ENCODE results near the gene CHST10. TPM values are rescaled to one million over a fixed set of nuclear protein-coding genes. Genes with fewer than 3 reads are reported as not detected.
A peak's percentile ranks its signal among the peaks of the same experiment; 100 is the strongest.

CHST10 gene
- total RNA-seq, 1 donor from 2014 or later, result 20.6 TPM

DNA sequence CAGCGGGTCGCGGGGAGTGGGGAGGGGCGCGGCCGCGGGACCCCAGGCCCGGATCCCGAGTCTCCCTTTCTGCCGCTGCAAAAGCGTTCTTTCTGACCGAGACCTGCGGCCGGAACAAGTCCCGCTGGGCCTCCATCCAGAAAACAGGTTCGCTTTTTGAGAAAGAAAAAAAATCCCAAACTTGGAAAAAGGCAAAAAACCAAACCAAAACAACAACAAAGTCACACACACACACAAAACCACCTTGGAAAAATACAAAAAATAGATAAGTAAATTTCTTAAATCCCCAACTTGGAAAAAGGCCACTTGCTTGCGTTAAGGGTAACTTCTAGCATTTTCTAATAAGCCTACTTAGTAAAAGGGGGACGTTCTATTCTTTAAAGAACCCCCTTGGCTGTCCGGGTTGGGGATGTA lies 250 bp upstream of the CHST10 start:
- no peaks in the 10 kb centered on the region for H3K9me3 Mint-ChIP-seq (ENCODE audit: unreplicated experiment)
- H3K27ac Mint-ChIP-seq (ENCODE audit: unreplicated experiment), result peak overlapping the region; percentile 89
- no peak for DNase-seq (ENCODE audit: low spot score)
- peak overlapping the region; percentile 96 for H3K4me3 Mint-ChIP-seq (ENCODE audit: unreplicated experiment)
- H3K27me3 Mint-ChIP-seq (ENCODE audit: unreplicated experiment), result peaks cover 6% of the 10 kb centered on the region
- TF ChIP-seq, protein P1, sequence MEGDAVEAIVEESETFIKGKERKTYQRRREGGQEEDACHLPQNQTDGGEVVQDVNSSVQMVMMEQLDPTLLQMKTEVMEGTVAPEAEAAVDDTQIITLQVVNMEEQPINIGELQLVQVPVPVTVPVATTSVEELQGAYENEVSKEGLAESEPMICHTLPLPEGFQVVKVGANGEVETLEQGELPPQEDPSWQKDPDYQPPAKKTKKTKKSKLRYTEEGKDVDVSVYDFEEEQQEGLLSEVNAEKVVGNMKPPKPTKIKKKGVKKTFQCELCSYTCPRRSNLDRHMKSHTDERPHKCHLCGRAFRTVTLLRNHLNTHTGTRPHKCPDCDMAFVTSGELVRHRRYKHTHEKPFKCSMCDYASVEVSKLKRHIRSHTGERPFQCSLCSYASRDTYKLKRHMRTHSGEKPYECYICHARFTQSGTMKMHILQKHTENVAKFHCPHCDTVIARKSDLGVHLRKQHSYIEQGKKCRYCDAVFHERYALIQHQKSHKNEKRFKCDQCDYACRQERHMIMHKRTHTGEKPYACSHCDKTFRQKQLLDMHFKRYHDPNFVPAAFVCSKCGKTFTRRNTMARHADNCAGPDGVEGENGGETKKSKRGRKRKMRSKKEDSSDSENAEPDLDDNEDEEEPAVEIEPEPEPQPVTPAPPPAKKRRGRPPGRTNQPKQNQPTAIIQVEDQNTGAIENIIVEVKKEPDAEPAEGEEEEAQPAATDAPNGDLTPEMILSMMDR (IDR thresholded peaks at IDR 0.05; ENCODE audit: unreplicated experiment), result no peak
- peaks cover 8% of the 10 kb centered on the region for H3K36me3 Mint-ChIP-seq (ENCODE audit: low read depth, unreplicated experiment)
- H3K4me1 Mint-ChIP-seq (ENCODE audit: unreplicated experiment), result peaks cover 20% of the 10 kb centered on the region

DNA sequence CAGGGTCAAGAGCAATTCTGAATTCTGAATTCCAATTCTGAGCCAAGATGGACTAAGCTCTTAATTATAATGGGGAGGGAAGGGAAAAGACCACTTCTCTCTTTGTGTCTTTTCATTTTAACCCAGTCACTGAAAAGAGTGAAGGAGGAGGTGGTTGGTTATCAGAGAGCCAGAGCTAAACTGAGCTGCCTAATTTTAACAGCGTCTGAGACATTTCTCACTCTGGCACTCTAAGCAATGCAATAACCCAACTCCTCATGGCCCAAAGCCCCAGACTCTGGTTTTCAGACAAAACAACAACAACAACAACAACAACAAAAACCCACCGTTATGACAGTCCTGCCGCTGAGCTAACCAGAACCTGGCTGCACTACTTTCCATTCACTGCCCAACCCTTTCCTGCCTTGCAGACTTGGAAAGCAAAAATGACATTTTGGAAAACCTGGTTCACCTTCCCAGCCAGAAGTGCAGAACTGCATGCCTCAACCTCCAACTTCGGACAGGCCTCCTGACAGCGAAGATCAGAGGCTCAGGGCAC lies 1.0 kb downstream of the CHST10 start:
- DNase-seq (ENCODE audit: low spot score), result no peak
- peaks cover 8% of the 10 kb centered on the region for H3K36me3 Mint-ChIP-seq (ENCODE audit: low read depth, unreplicated experiment)
- TF ChIP-seq, protein P1 (IDR thresholded peaks at IDR 0.05; ENCODE audit: unreplicated experiment), result no peak
- peaks cover 6% of the 10 kb centered on the region for H3K27me3 Mint-ChIP-seq (ENCODE audit: unreplicated experiment)
- no peaks in the 10 kb centered on the region for H3K9me3 Mint-ChIP-seq (ENCODE audit: unreplicated experiment)
- peak overlapping the region; percentile 98 for H3K4me3 Mint-ChIP-seq (ENCODE audit: unreplicated experiment)
- no peak overlapping the region for H3K27ac Mint-ChIP-seq (ENCODE audit: unreplicated experiment)
- peaks cover 20% of the 10 kb centered on the region for H3K4me1 Mint-ChIP-seq (ENCODE audit: unreplicated experiment)

DNA sequence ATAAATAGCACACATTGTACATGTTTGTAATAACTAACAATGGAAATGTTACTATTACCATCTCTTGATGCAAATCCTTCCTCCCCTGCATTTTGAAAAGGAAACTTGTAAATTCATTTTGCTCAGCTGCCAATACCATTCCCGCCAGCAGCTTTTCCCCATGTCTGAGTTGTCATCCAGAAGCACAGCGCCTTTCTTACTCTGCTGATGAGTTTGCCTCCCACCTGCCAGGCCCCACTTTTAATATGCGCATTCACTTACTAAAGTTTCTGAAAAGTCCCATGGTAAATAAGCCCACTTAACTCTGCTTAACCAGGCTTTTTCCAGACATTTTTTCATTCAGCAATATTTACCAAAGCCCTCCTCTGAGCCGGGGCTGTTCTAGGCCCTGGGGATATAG lies 3.9 kb downstream of the CHST10 start:
- H3K36me3 Mint-ChIP-seq (ENCODE audit: low read depth, unreplicated experiment), result peaks cover 8% of the 10 kb centered on the region
- no peak overlapping the region for H3K27ac Mint-ChIP-seq (ENCODE audit: unreplicated experiment)
- DNase-seq (ENCODE audit: low spot score), result no peak
- peaks cover 22% of the 10 kb centered on the region for H3K4me1 Mint-ChIP-seq (ENCODE audit: unreplicated experiment)
- no peaks in the 10 kb centered on the region for H3K9me3 Mint-ChIP-seq (ENCODE audit: unreplicated experiment)
- TF ChIP-seq, protein P1 (IDR thresholded peaks at IDR 0.05; ENCODE audit: unreplicated experiment), result no peak
- H3K27me3 Mint-ChIP-seq (ENCODE audit: unreplicated experiment), result peaks cover 4% of the 10 kb centered on the region
- no peak overlapping the region for H3K4me3 Mint-ChIP-seq (ENCODE audit: unreplicated experiment)

DNA sequence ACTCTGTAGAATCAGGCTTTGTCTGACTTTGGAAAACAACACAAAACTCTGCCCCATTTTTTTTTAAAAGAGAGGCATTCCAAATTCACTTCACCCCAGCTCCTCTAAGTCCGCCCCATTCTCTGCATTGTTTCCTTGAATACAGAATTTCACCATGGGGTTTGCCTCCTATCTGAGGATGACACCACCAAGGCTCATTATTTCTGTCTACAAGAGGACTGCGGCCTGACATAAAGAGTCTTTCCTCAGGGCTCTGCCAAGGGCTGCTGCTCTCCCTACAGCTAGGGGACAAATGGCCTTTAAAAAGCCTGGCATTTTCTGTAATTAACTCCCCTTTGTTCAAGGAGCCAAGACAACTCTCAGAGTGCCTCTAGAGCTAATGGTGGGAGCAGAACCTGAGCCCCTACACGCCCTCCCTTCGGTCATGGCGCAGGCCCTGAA lies 4.6 kb downstream of the CHST10 start:
- DNase-seq (ENCODE audit: low spot score), result no peak
- Mint-ChIP-seq H3K27ac (ENCODE audit: unreplicated experiment) (no peak overlapping the region), H3K4me1 (ENCODE audit: unreplicated experiment) (peaks cover 22% of the 10 kb centered on the region)

DNA sequence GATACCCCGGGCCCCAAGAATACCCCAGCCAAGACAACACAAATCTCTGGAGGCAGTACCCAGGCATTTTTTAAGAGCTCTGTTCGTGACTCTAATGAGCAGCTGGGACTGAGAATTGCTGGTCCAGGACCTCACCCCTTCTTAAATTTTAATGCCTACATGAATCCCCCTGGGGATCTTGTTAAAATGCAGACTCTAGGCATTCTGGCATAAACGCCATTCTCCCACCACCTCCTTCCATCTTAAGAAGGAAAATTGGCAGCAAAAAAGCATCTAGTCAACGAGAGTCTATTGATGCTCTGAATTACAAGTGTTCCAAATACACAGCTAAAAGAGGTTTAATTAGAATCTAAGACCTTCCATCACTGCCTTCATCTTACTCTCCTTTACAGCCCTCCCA lies 5.0 kb downstream of the CHST10 start:
- Mint-ChIP-seq H3K36me3 (ENCODE audit: low read depth, unreplicated experiment) (peaks cover 8% of the 10 kb centered on the region), H3K4me1 (ENCODE audit: unreplicated experiment) (peaks cover 22% of the 10 kb centered on the region), H3K9me3 (ENCODE audit: unreplicated experiment) (no peaks in the 10 kb centered on the region), H3K27ac (ENCODE audit: unreplicated experiment) (no peak overlapping the region), H3K4me3 (ENCODE audit: unreplicated experiment) (no peak overlapping the region), H3K27me3 (ENCODE audit: unreplicated experiment) (peaks cover 3% of the 10 kb centered on the region)
- no peak for DNase-seq (ENCODE audit: low spot score)
- TF ChIP-seq, protein P1 (IDR thresholded peaks at IDR 0.05; ENCODE audit: unreplicated experiment), result no peak

More for the DNA sequence above, 4.6 kb downstream of the CHST10 start:
- Mint-ChIP-seq H3K9me3 (ENCODE audit: unreplicated experiment) (no peaks in the 10 kb centered on the region), H3K27me3 (ENCODE audit: unreplicated experiment) (peaks cover 4% of the 10 kb centered on the region), H3K4me3 (ENCODE audit: unreplicated experiment) (no peak overlapping the region), H3K36me3 (ENCODE audit: low read depth, unreplicated experiment) (peaks cover 8% of the 10 kb centered on the region)
- TF ChIP-seq, protein P1 (IDR thresholded peaks at IDR 0.05; ENCODE audit: unreplicated experiment), result no peak
